ENCODE results near the gene SDK2. TPM values are rescaled to one million over a fixed set of nuclear protein-coding genes. Genes with fewer than 3 reads are reported as not detected.

Gene SDK2
- polyA plus RNA-seq, 1 experiment, result 0.04 TPM

DNA sequence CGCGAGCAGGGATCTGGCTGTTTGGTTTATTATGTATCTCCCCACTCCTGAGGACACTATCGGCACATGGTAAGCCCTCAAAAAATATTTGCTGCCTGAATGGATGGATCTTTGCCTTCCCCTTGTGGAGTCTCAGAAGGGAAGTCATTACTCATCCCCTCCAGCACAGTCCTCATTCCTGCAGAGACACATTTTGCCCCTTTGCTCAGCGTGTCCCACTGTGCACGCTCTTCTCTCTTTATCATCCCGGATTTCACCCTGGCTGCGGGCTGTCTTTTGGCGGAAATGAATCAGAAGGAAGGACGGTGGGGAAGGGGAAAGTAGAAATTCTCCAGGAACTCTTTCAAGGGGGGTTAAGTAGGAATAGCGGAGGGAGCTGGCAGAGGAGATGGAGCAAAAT is 207.3 kb downstream of the SDK2 start:
- CTCF ChIA-PET, result interaction anchor here (0.6 kb wide), 1 partner anchor 189 kb away, joined by 3 read pairs; no protein-coding TSS in a partner anchor
- no peak for DNase-seq (ENCODE audit: low read depth)
- TF ChIP-seq, protein P1, sequence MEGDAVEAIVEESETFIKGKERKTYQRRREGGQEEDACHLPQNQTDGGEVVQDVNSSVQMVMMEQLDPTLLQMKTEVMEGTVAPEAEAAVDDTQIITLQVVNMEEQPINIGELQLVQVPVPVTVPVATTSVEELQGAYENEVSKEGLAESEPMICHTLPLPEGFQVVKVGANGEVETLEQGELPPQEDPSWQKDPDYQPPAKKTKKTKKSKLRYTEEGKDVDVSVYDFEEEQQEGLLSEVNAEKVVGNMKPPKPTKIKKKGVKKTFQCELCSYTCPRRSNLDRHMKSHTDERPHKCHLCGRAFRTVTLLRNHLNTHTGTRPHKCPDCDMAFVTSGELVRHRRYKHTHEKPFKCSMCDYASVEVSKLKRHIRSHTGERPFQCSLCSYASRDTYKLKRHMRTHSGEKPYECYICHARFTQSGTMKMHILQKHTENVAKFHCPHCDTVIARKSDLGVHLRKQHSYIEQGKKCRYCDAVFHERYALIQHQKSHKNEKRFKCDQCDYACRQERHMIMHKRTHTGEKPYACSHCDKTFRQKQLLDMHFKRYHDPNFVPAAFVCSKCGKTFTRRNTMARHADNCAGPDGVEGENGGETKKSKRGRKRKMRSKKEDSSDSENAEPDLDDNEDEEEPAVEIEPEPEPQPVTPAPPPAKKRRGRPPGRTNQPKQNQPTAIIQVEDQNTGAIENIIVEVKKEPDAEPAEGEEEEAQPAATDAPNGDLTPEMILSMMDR (IDR thresholded peaks at IDR 0.05; ENCODE audit: insufficient read depth, low read depth, low read length), result no peak
- no peak overlapping the region for H3K4me3 ChIP-seq (ENCODE audit: low read depth, low read length)
- H3K36me3 ChIP-seq (ENCODE audit: control insufficient read depth, insufficient read depth, low read length), result no peaks in the 10 kb centered on the region
- no peaks in the 10 kb centered on the region for H3K27me3 ChIP-seq (ENCODE audit: control insufficient read depth, insufficient read depth, low read length)
- POLR2A ChIA-PET, result no interaction called here

GRCh38 chr17:73435412-73435811 is 208.8 kb downstream of the SDK2 start:
- POLR2A ChIA-PET, result no interaction called here
- no peaks in the 10 kb centered on the region for H3K27me3 ChIP-seq (ENCODE audit: control insufficient read depth, insufficient read depth, low read length)
- CTCF ChIA-PET, result interaction anchor here (1.8 kb wide), 1 partner anchor 9 kb away, joined by 6 read pairs; no protein-coding TSS in a partner anchor

GRCh38 chr17:73434154-73434553 is 210.1 kb downstream of the SDK2 start:
- H3K4me3 ChIP-seq (ENCODE audit: low read depth, low read length), result no peak overlapping the region
- CTCF ChIA-PET, result interaction anchor here (1.8 kb wide), 1 partner anchor 10 kb away, joined by 6 read pairs; no protein-coding TSS in a partner anchor
- TF ChIP-seq, protein P1 (IDR thresholded peaks at IDR 0.05; ENCODE audit: insufficient read depth, low read depth, low read length), result no peak
- no peaks in the 10 kb centered on the region for H3K27me3 ChIP-seq (ENCODE audit: control insufficient read depth, insufficient read depth, low read length)
- no peaks in the 10 kb centered on the region for H3K36me3 ChIP-seq (ENCODE audit: control insufficient read depth, insufficient read depth, low read length)
- POLR2A ChIA-PET, result no interaction called here
- DNase-seq (ENCODE audit: low read depth), result no peak

More at GRCh38 chr17:73435412-73435811, 208.8 kb downstream of the SDK2 start:
- H3K4me3 ChIP-seq (ENCODE audit: low read depth, low read length), result no peak overlapping the region
- no peak for DNase-seq (ENCODE audit: low read depth)
- TF ChIP-seq, protein P1 (IDR thresholded peaks at IDR 0.05; ENCODE audit: insufficient read depth, low read depth, low read length), result no peak
- H3K36me3 ChIP-seq (ENCODE audit: control insufficient read depth, insufficient read depth, low read length), result no peaks in the 10 kb centered on the region

DNA sequence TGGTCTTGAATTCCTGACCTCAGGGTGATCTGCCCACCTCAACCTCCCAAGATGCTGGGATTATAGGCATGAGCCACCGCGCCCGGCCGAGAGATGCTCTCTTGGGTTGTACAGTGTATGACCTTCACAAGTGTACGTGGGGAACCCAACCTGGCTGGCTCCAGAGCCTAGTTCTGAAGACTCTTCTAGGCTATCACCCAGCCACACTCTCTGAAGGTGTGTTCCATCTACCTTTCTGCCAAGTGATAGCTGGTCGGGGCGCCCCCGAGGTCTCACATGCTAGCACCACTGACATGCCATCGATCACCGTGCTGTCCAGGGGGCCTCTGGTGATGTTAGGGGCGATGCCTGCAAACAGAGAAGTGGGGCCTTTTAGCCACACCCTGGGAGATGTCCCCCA is 210.7 kb downstream of the SDK2 start:
- TF ChIP-seq, protein P1 (IDR thresholded peaks at IDR 0.05; ENCODE audit: insufficient read depth, low read depth, low read length), result no peak
- no peaks in the 10 kb centered on the region for H3K36me3 ChIP-seq (ENCODE audit: control insufficient read depth, insufficient read depth, low read length)
- no peaks in the 10 kb centered on the region for H3K27me3 ChIP-seq (ENCODE audit: control insufficient read depth, insufficient read depth, low read length)
- ChIA-PET CTCF (interaction anchor here (1.8 kb wide), 1 partner anchor 11 kb away, joined by 6 read pairs; no protein-coding TSS in a partner anchor), POLR2A (no interaction called here)
- H3K4me3 ChIP-seq (ENCODE audit: low read depth, low read length), result no peak overlapping the region
- no peak for DNase-seq (ENCODE audit: low read depth)

GRCh38 chr17:73432624-73433190 is 211.5 kb downstream of the SDK2 start:
- TF ChIP-seq, protein P1 (IDR thresholded peaks at IDR 0.05; ENCODE audit: insufficient read depth, low read depth, low read length), result no peak
- ChIA-PET CTCF (interaction anchor here (0.9 kb wide), 1 partner anchor 9 kb away, joined by 3 read pairs; no protein-coding TSS in a partner anchor), POLR2A (no interaction called here)
- H3K4me3 ChIP-seq (ENCODE audit: low read depth, low read length), result no peak overlapping the region
- no peaks in the 10 kb centered on the region for H3K27me3 ChIP-seq (ENCODE audit: control insufficient read depth, insufficient read depth, low read length)
- no peak for DNase-seq (ENCODE audit: low read depth)
- H3K36me3 ChIP-seq (ENCODE audit: control insufficient read depth, insufficient read depth, low read length), result no peaks in the 10 kb centered on the region
